HG03378 (cell line): Measurements from ENCODE around the gene OS9.
"Not testable (repeated sequence)": the region's sequence is repeated elsewhere in the genome, so short reads cannot be mapped to it uniquely, and the experiment has no call there.

Experiments
- ATAC-seq: cut with Tn5 transposase; IDR thresholded peaks from one replicate; pipeline ENCODE4 v1.9.1; 2021; ENCODE audit warnings: mild to moderate bottlenecking, moderate library complexity; ENCODE audit not compliant: unreplicated experiment

Gene OS9, protein sequence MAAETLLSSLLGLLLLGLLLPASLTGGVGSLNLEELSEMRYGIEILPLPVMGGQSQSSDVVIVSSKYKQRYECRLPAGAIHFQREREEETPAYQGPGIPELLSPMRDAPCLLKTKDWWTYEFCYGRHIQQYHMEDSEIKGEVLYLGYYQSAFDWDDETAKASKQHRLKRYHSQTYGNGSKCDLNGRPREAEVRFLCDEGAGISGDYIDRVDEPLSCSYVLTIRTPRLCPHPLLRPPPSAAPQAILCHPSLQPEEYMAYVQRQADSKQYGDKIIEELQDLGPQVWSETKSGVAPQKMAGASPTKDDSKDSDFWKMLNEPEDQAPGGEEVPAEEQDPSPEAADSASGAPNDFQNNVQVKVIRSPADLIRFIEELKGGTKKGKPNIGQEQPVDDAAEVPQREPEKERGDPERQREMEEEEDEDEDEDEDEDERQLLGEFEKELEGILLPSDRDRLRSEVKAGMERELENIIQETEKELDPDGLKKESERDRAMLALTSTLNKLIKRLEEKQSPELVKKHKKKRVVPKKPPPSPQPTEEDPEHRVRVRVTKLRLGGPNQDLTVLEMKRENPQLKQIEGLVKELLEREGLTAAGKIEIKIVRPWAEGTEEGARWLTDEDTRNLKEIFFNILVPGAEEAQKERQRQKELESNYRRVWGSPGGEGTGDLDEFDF

GRCh38 chr12:57693659-57694458, at the start of gene OS9:
Gene OS9 (plus strand): TSS chr12:57694132. CDS start chr12:57694162, 30 bp downstream.
- peak; percentile 97 for ATAC-seq

DNA sequence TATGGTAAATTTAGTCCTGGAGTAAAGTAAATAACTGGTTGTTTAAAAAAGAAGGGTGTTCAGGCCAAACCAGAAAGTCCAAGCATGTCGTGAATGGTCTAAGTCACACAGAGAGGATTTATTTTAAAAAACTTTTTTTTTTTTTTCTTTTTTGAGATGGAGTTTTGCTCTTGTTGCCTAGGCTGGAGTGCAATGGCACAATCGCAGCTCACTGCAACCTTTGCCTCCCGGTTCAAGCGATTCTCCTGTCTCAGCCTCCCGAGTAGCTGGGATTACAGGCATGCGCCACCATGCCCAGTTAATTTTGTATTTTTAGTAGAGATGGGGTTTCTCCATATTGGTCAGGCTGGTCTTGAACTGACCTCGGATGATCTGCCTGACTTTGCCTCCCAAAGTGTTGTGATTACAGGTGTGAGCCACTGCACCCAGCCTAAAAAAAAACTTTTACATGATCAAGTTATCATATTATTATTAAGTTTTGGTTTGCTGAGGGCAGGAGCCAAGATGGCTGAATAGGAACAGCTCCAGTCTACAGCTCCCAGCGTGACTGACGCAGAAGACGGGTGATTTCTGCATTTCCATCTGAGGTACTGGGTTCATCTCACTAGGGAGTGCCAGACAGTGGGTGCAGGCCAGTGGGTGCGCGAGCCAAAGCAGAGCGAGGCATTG, 47.8 kb upstream of the OS9 start:
- not testable (repeated sequence) for ATAC-seq

- ATAC-seq, result not testable (repeated sequence)
Measured at GRCh38 chr12:57646659-57647049, 47.3 kb upstream of the OS9 start.

DNA sequence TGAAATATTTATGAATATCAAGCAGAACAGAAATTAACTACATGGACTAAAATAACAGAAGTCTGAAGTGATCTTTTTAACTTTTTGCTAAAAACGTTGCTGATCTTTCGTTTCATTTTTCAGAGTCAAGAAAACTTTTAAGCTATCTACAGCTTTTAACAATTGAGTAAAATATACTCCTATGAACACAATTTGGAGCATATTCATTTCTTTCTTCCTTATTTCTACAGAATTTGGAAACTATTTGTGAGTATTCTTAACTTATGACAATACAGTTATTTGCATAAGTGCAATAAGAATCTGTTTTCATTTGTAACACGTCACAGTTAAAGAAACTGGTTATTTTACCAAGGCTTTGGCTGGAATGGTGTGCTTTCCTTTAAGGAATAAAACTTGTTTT, 39.9 kb upstream of the OS9 start:
- no peak for ATAC-seq

DNA sequence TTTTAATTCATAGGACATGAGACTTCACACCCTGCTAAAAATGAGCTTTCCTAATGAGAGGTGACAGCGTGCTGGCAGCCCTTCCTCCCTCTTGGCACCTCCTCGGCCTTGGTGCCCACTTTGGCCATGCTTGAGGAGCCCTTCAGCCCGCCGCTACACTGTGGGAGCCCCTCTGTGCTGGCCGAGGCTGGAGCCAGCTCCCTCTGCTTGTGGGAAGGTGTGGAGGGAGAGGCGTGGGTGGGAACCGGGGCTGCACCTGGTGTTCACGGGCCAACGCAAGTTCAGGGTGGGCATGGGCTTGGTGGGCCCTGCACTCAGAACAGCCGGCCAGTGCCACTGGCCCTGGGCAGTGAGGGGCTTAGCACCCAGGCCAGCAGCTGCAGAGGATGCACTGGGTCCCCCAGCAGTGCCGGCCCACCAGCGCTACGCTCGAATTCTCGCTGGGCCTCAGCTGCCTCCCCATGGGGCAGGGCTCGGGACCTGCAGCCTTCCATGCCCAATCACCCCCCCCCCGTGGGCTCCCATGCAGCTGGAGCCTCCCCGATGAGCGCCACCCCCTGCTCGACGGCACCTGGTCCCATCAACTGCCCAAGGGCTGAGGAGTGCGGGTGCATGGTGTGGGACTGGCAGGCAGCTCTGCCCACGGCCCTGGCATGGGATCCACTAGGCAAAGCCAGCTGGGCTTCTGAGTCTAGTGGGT, 38.2 kb upstream of the OS9 start:
- ATAC-seq, result no peak

DNA sequence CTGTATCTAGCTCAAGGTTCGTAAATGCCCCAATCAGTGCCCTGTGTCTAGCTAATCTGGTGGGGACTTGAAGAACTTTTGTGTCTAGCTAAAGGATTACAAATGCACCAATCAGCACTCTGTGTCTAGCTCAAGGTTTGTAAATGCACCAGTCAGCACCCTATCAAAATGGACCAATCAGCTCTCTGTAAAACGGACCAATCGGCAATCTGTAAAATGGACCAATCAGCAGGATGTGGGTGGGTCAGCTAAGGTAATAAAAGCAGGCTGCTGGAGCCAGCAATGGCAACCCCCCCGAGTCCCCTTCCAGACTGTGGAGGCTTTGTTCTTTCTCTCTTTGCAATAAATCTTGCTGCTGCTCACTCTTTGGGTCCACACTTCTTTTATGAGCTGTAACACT, 37.5 kb upstream of the OS9 start:
- not testable (repeated sequence) for ATAC-seq

DNA sequence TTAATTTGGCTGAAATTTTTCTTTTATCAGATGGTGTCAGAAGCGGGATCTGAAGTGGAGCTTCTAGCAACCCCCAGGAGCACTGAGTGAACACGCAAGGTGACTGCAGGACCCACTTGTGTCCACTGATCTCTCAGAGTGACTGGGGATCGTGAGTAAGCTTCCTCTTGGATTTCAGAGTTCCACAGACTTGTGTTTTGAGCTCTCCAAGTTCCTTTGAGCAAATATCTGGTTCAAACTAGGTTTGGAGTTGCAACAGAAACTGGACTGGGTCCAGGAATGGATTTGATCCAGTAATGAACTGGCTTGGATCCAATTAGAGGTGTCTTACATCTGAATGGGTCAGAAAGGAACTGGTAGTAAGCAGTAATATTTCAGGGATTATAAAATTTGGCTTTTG, 36.2 kb upstream of the OS9 start:
- ATAC-seq, result no peak

- no peak for ATAC-seq
Measured at GRCh38 chr12:57658890-57659289, 35.0 kb upstream of the OS9 start.

DNA sequence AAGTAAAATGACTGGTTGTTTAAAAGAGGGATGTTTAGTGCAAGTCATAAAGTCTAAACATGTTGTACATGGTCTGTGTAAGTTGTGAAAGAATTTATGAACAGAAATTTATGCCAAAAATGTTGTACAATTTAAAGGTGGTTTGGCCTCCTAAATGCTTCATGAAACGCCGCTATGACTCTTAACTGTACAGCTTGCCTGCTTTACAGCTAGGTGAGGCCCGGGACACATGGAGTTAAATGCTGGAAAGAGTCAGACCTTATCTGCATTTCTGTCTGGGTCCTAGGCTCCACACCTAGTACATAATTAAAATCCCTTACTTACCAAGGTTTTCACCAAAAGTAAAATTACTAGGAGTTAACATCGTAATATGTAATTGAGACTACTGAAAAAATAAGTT, 32.6 kb upstream of the OS9 start:
- ATAC-seq, result no peak

- ATAC-seq, result not testable (repeated sequence)
Measured at GRCh38 chr12:57665066-57665820, 28.7 kb upstream of the OS9 start.

- no peak for ATAC-seq
Measured at GRCh38 chr12:57666897-57667296, 27.0 kb upstream of the OS9 start.

DNA sequence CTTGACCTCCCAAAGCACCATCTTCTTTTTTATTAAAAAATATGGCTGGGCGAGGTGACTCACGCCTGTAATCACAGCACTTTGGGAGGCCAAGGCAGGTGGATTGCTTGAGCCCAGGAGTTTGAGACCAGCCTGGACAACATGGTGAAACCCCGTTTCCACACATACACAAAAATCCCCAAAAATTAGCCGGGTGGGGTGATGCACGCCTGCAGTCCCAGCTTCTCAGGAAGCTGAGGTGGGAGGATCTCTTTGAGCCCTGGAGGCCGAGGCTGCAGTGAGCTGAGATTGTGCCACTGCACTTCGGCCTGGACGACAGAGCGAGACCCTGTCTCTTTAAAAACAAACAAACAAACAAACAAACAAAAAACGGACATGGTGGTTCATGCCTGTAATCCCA, 24.2 kb upstream of the OS9 start:
- ATAC-seq, result not testable (repeated sequence)

GRCh38 chr12:57671811-57672210, 22.1 kb upstream of the OS9 start:
- not testable (repeated sequence) for ATAC-seq

DNA sequence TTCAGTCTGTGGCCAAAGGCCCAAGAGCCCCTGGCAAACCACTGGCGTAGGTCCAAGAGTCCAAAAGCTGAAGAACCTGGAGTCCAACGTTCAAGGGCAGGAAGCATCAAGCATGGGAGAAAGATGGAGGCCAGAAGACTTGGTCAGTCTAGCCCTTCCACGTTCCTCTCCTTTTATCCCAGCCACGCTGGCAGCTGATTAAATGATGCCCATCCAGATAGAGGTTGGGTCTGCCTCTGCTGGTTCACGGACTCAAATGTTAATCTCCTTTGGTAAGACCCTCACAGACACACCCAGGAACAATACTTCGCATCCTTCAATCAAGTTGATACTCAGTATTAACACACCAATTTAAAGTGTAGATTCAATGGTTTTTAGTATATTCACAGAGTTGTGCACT, 21.1 kb upstream of the OS9 start:
- ATAC-seq, result no peak

DNA sequence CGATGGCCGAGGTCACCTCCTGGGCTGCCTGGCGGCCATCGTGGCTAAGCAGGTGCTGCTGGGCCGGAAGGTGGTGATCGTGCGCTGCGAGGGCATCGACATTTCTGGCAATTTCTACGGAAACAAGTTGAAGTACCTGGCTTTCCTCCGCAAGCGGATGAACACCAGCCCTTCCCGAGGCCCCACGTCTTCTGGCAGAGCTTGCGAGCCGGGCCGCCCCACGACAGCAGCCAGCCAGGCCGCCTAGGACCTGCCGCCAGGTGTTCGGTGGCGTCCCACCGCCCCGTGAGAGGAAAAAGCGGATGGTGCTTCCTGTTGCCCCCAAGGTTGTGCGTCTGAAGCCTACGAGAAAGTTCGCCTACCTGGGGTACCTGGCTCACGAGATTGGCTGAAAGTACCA, 19.2 kb upstream of the OS9 start:
- no peak for ATAC-seq

GRCh38 chr12:57677947-57678346, 16.0 kb upstream of the OS9 start:
- not testable (repeated sequence) for ATAC-seq

DNA sequence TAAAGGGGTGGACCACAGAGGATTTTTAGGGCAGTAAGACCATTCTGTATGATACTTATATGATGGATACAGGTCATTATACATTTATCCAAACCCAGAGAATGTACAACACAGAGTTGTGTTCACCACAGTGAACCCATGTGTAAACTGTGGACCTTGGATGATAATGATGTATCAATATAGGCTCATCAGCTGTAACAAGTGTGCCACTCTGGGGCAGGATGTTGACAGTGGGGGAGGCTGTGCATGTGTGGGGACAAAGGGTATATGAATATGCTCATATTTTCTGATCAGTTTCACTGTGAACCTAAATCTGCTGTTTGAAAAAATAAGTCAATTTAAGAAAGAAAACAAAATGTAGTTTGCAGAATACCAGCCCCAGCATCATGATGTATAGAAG, 14.2 kb upstream of the OS9 start:
- ATAC-seq, result no peak

DNA sequence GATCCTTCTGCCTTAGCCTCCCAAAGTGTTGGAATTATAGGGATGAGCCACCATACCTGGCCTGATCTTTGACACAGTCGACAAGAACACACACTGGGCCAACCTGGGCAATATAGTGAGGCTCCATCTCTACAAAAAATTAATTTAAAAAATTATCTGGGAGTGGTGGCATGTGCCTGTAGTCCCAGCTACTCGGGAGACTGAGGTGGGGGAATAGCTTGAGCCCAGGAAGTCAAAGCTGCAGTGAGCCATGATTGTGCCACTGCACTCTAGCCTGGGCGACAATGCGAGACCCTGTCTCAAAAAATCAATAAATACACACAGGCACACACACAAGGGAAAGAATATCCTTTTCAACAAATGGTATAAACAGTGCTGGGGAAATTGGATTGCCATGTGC, 6.1 kb upstream of the OS9 start:
- no peak for ATAC-seq

DNA sequence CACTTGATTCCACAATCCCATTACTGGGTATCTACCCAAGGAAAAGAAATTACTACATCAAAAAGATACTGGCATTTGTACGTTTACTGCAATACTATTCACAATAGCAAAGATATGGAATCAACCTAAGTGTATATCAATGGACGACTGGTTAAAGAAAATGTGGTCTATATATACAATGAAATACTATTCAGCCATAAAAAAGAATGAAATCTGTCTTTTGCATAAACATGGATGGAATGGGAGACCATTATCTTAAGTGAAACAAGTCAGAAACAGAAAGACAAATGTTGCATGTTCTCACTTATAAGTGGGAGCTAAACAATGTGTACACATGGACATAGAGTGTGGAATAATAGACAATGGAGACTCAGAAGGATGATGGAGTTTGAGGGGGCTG, 5.0 kb upstream of the OS9 start:
- no peak for ATAC-seq

GRCh38 chr12:57692500-57692899, 1.4 kb upstream of the OS9 start:
- no peak for ATAC-seq
